GM21528 (cell line): ENCODE measurements around the gene ADCK2.
"Not testable (repeated sequence)": the region's sequence is repeated elsewhere in the genome, so short reads cannot be mapped to it uniquely, and the experiment has no call there.

ENCODE experiments used
- ATAC-seq: cut with Tn5 transposase; IDR thresholded peaks from one replicate; pipeline ENCODE4 v1.9.1; 2021; ENCODE audit warnings: mild to moderate bottlenecking, moderate library complexity; ENCODE audit not compliant: unreplicated experiment, low FRiP score

Gene ADCK2

GRCh38 chr7:140691376-140692045, 18.8 kb downstream of the ADCK2 start:
- no peak for ATAC-seq

- not testable (repeated sequence) for ATAC-seq
Observed at GRCh38 chr7:140693849-140694248, 21.1 kb downstream of the ADCK2 start.

- ATAC-seq = no peak
Observed at GRCh38 chr7:140694592-140694991, 21.8 kb downstream of the ADCK2 start.

- no peak for ATAC-seq
Observed at GRCh38 chr7:140695381-140695780, 22.6 kb downstream of the ADCK2 start.

GRCh38 chr7:140696024-140696679, 23.4 kb downstream of the ADCK2 start:
- peak; percentile 4 for ATAC-seq

GRCh38 chr7:140696680-140697446, 24.1 kb downstream of the ADCK2 start, which contains the start of gene NDUFB2:
TSS of gene NDUFB2 (plus strand) at chr7:140696708. CDS start at chr7:140696745, 37 bp downstream.
- peak; percentile 93 for ATAC-seq

- ATAC-seq = no peak
Observed at GRCh38 chr7:140697447-140698143, 24.9 kb downstream of the ADCK2 start.

GRCh38 chr7:140698477-140698876, 25.7 kb downstream of the ADCK2 start:
- ATAC-seq = no peak

GRCh38 chr7:140702774-140703173, 30.0 kb downstream of the ADCK2 start:
- ATAC-seq = no peak

GRCh38 chr7:140704205-140704604, 31.5 kb downstream of the ADCK2 start:
- no peak for ATAC-seq

- ATAC-seq = no peak
Observed at GRCh38 chr7:140707132-140707531, 34.4 kb downstream of the ADCK2 start.

- ATAC-seq = not testable (repeated sequence)
Observed at GRCh38 chr7:140708764-140709163, 36.0 kb downstream of the ADCK2 start.

- not testable (repeated sequence) for ATAC-seq
Observed at GRCh38 chr7:140712392-140712791, 39.6 kb downstream of the ADCK2 start.

- ATAC-seq = no peak
Observed at GRCh38 chr7:140714331-140715040, 41.7 kb downstream of the ADCK2 start.

GRCh38 chr7:140719721-140720120, 47.0 kb downstream of the ADCK2 start:
- ATAC-seq = no peak

- no peak for ATAC-seq
Observed at GRCh38 chr7:140722254-140722653, 49.5 kb downstream of the ADCK2 start.

GRCh38 chr7:140723006-140723405, 50.3 kb downstream of the ADCK2 start:
- no peak for ATAC-seq

- ATAC-seq = no peak
Observed at GRCh38 chr7:140723574-140723973, 50.8 kb downstream of the ADCK2 start.

- no peak for ATAC-seq
Observed at GRCh38 chr7:140724706-140725105, 52.0 kb downstream of the ADCK2 start.

GRCh38 chr7:140726281-140726680, 53.5 kb downstream of the ADCK2 start:
- no peak for ATAC-seq
